Measurements from ENCODE around the gene M1AP.

- TF ChIP-seq, protein P1, sequence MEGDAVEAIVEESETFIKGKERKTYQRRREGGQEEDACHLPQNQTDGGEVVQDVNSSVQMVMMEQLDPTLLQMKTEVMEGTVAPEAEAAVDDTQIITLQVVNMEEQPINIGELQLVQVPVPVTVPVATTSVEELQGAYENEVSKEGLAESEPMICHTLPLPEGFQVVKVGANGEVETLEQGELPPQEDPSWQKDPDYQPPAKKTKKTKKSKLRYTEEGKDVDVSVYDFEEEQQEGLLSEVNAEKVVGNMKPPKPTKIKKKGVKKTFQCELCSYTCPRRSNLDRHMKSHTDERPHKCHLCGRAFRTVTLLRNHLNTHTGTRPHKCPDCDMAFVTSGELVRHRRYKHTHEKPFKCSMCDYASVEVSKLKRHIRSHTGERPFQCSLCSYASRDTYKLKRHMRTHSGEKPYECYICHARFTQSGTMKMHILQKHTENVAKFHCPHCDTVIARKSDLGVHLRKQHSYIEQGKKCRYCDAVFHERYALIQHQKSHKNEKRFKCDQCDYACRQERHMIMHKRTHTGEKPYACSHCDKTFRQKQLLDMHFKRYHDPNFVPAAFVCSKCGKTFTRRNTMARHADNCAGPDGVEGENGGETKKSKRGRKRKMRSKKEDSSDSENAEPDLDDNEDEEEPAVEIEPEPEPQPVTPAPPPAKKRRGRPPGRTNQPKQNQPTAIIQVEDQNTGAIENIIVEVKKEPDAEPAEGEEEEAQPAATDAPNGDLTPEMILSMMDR (IDR thresholded peaks at IDR 0.05): no peak
- TF ChIP-seq POLR2AphosphoS5 (IDR thresholded peaks at IDR 0.05): no peak
Measured at GRCh38 chr2:74535440-74535965, 112.6 kb downstream of the M1AP start.

Measured in esophagus muscularis mucosa (tissue), 3 donors.